Memory B cell (primary cell): Measurements from ENCODE around the gene SMARCA2.

Experiments used
- ATAC-seq: fragments of 150-1000 bp; cut with Tn5 transposase; 2 replicates; pipeline ENCODE4 v1.10.0; 2021; ENCODE audit warnings: low read depth, mild to moderate bottlenecking, moderate library complexity
- DNase-seq, 2 donors: peaks; one replicate each; pipeline ENCODE4 v3.0.0; 2022; ENCODE audit warnings: low spot score in 2 of 2
- H3K27ac Mint-ChIP-seq: one replicate; pipeline ENCODE4 v1.8.0; 2022; ENCODE audit warnings: mild to moderate bottlenecking, moderate library complexity, mixed read lengths
- H3K27me3 Mint-ChIP-seq: one replicate; pipeline ENCODE4 v1.8.0; 2022; ENCODE audit warnings: mixed read lengths
- H3K36me3 Mint-ChIP-seq: one replicate; pipeline ENCODE4 v1.8.0; 2022; ENCODE audit warnings: mild to moderate bottlenecking, mixed read lengths
- H3K4me1 Mint-ChIP-seq: one replicate; pipeline ENCODE4 v1.8.0; 2022; ENCODE audit warnings: mixed read lengths
- H3K4me3 Mint-ChIP-seq: one replicate; pipeline ENCODE4 v1.8.0; 2022; ENCODE audit warnings: mild to moderate bottlenecking, moderate library complexity, mixed read lengths
- H3K9me3 Mint-ChIP-seq: one replicate; pipeline ENCODE4 v1.8.0; 2022; ENCODE audit warnings: mixed read lengths

Gene SMARCA2

GRCh38 chr9:2158766-2159430 is 143.8 kb downstream of the SMARCA2 start:
- peaks cover 37% of the 10 kb centered on the region for H3K4me1 Mint-ChIP-seq
- no peaks in the 10 kb centered on the region for H3K9me3 Mint-ChIP-seq
- H3K4me3 Mint-ChIP-seq = peak overlapping the region; percentile 44
- peak overlapping the region; percentile 89 for H3K27ac Mint-ChIP-seq
- H3K27me3 Mint-ChIP-seq = no peaks in the 10 kb centered on the region
- ATAC-seq = no peak
- no peak for DNase-seq
- H3K36me3 Mint-ChIP-seq = peaks cover 7% of the 10 kb centered on the region

DNA sequence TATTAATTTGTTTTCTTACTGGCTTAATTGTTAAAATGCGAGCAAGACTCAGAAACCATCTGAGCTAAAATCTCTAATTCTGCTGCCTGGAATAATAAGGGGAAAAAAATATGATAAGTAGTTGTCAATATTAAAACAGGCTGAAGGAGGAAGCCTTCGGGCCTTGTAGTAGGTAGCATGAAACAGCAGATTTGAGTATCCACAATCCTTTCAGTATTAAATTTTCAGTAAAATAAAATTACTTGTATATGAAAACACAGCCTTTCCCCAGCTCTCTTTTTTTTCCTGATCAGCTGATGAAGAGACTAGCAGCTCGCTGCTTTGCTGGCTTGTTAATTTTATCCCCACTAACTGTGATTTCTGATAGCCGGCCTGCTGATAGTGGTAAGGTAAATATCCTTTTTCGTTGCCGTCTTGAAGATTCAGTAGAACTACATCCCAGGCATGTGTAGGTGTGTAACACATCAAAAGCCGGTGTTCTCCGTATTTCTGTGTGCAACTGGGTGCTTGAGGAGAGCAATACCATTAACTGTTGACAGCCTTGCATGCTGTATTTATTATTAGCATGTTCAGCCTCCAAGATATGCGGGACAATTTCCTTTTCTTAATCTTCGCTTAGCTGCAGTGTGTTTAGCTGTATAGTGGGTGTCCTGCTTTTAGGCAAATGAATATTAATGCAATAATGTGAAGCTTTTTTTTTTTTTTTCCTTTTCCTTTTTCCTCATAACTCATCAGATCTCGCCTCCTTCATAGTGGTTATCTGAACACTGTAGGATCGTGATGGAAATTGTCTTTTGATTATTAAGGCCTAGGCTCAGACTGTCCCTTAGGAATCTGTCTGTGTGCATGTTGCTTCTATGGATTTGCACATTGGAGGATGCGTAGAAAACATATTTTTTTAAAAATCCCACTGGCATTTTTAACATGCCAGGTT is 144.6 kb downstream of the SMARCA2 start:
- Mint-ChIP-seq H3K36me3 (peaks cover 11% of the 10 kb centered on the region), H3K4me1 (peaks cover 37% of the 10 kb centered on the region), H3K9me3 (no peaks in the 10 kb centered on the region), H3K27ac (peak overlapping the region; percentile 62), H3K27me3 (no peaks in the 10 kb centered on the region), H3K4me3 (peak overlapping the region; percentile 46)
- ATAC-seq (no peak), DNase-seq (no peak)

DNA sequence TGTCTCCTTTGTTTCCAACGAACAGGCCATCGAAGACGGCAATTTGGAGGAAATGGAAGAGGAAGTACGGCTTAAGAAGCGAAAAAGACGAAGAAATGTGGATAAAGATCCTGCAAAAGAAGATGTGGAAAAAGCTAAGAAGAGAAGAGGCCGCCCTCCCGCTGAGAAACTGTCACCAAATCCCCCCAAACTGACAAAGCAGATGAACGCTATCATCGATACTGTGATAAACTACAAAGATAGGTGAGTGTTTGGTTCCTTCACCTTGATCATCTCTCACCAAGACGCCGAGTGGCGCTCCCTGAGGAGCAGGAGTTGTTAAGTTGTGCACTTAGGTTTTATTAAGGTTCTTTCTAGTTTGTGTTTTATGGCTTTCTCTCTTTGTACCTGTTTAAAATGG is 146.5 kb downstream of the SMARCA2 start:
- Mint-ChIP-seq H3K4me3 (no peak overlapping the region), H3K27me3 (no peaks in the 10 kb centered on the region), H3K4me1 (peaks cover 28% of the 10 kb centered on the region), H3K9me3 (no peaks in the 10 kb centered on the region), H3K36me3 (peaks cover 20% of the 10 kb centered on the region), H3K27ac (no peak overlapping the region)
- DNase-seq = no peak
- ATAC-seq = no peak

DNA sequence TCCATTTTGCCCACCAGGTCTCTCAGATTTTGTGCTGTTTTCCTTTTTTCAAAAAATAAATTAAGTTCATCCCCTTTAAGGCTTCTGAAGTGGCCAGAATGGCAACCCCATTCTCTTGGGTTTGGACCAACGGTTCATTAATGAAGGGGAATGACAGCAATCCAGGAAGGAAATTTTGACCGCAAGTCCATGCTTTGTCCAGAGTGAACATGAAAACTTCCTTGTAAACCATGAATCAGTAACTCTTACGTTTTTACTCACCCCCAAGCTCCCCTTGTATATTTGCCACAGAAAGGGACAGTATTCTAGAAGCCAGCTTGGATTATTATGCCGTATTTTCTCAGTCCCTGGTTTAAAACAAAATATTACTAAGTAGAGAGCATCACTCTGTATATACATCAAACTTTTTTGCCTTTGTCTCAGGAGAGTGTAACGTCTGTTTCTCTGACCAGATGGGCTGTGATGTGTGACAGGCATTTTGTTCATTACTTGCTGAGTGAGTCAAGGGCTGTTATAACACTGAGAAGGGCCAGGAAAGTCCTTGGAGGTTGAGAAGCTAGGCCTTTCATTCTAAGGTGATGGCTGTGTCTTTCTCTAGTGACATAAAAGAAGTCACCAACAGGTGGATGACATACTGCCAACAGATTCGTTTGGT is 148.2 kb downstream of the SMARCA2 start:
- H3K27ac Mint-ChIP-seq = no peak overlapping the region
- H3K4me3 Mint-ChIP-seq = no peak overlapping the region
- ATAC-seq = no peak
- no peaks in the 10 kb centered on the region for H3K9me3 Mint-ChIP-seq
- peaks cover 17% of the 10 kb centered on the region for H3K4me1 Mint-ChIP-seq
- no peaks in the 10 kb centered on the region for H3K27me3 Mint-ChIP-seq
- peaks cover 26% of the 10 kb centered on the region for H3K36me3 Mint-ChIP-seq
- DNase-seq = no peak

- ATAC-seq (no peak), DNase-seq (no peak)
- Mint-ChIP-seq H3K9me3 (no peaks in the 10 kb centered on the region), H3K4me3 (no peak overlapping the region), H3K36me3 (peaks cover 31% of the 10 kb centered on the region), H3K27me3 (no peaks in the 10 kb centered on the region), H3K27ac (no peak overlapping the region), H3K4me1 (peaks cover 16% of the 10 kb centered on the region)
Observed at GRCh38 chr9:2164268-2164667, 149.1 kb downstream of the SMARCA2 start.

- ATAC-seq (no peak), DNase-seq (no peak)
- H3K27me3 Mint-ChIP-seq = no peaks in the 10 kb centered on the region
- H3K9me3 Mint-ChIP-seq = no peaks in the 10 kb centered on the region
- no peak overlapping the region for H3K4me3 Mint-ChIP-seq
- peaks cover 11% of the 10 kb centered on the region for H3K4me1 Mint-ChIP-seq
- H3K36me3 Mint-ChIP-seq = peaks cover 38% of the 10 kb centered on the region
- H3K27ac Mint-ChIP-seq = no peak overlapping the region
Observed at GRCh38 chr9:2166203-2166602, 151.1 kb downstream of the SMARCA2 start.

DNA sequence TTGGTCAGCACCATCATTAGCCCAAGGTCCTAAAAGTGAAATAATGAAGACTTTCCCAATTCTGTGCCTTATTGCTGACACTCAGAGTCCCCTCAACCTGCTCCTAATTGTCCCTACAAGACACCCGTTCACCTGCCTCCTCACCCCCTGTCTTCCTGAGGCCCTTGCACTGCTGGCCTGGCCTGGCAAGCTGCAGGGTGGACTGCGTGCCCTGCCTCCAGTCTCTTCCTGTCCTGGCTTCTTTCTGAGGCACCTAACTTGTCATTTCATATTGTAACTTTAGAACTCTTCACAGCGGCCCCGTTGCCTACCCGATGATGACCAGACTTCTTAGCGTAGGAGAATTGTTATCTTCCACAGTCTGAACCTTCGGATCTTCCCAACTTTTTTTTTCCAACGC is 153.9 kb downstream of the SMARCA2 start:
- Mint-ChIP-seq H3K4me3 (no peak overlapping the region), H3K27ac (no peak overlapping the region), H3K4me1 (peaks cover 15% of the 10 kb centered on the region), H3K27me3 (no peaks in the 10 kb centered on the region), H3K36me3 (peaks cover 44% of the 10 kb centered on the region), H3K9me3 (no peaks in the 10 kb centered on the region)
- ATAC-seq = no peak
- DNase-seq = no peak

- no peak for ATAC-seq
- peaks cover 11% of the 10 kb centered on the region for H3K4me1 Mint-ChIP-seq
- H3K27me3 Mint-ChIP-seq = no peaks in the 10 kb centered on the region
- no peak overlapping the region for H3K4me3 Mint-ChIP-seq
- peaks cover 38% of the 10 kb centered on the region for H3K36me3 Mint-ChIP-seq
- no peak for DNase-seq
- no peak overlapping the region for H3K27ac Mint-ChIP-seq
- H3K9me3 Mint-ChIP-seq = no peaks in the 10 kb centered on the region
Observed at GRCh38 chr9:2170722-2171121, 155.6 kb downstream of the SMARCA2 start.

DNA sequence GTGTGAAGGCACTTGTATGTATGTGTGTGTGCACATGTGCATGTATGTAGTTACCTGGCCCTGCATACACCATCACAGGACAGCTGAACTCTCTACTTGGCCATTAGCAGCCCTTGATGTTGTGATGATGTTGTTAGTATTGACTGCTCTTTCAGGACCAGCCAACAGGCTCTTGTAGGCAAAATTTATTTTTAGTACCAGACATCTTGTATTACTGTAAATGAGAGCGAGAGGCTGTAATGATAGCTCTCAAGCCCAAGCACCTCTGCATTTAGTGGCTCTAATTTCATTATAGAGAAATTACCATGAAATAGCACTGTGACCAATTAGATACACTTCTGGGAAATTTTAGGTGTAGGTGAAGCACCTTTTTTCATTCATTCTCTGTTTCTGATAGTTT is 158.0 kb downstream of the SMARCA2 start:
- no peak overlapping the region for H3K4me3 Mint-ChIP-seq
- no peaks in the 10 kb centered on the region for H3K9me3 Mint-ChIP-seq
- ATAC-seq (no peak), DNase-seq (no peak)
- H3K27me3 Mint-ChIP-seq = no peaks in the 10 kb centered on the region
- peaks cover 27% of the 10 kb centered on the region for H3K36me3 Mint-ChIP-seq
- peaks cover 8% of the 10 kb centered on the region for H3K4me1 Mint-ChIP-seq
- H3K27ac Mint-ChIP-seq = no peak overlapping the region

GRCh38 chr9:2173861-2174260 is 158.7 kb downstream of the SMARCA2 start:
- H3K9me3 Mint-ChIP-seq = no peaks in the 10 kb centered on the region
- ATAC-seq = no peak
- DNase-seq = no peak
- H3K27ac Mint-ChIP-seq = no peak overlapping the region
- H3K36me3 Mint-ChIP-seq = peaks cover 25% of the 10 kb centered on the region
- H3K4me3 Mint-ChIP-seq = no peak overlapping the region
- H3K27me3 Mint-ChIP-seq = no peaks in the 10 kb centered on the region
- peaks cover 8% of the 10 kb centered on the region for H3K4me1 Mint-ChIP-seq

GRCh38 chr9:2174306-2174705 is 159.2 kb downstream of the SMARCA2 start:
- H3K9me3 Mint-ChIP-seq = no peaks in the 10 kb centered on the region
- DNase-seq (no peak), ATAC-seq (no peak)
- no peak overlapping the region for H3K27ac Mint-ChIP-seq
- peaks cover 21% of the 10 kb centered on the region for H3K36me3 Mint-ChIP-seq
- no peak overlapping the region for H3K4me3 Mint-ChIP-seq
- H3K27me3 Mint-ChIP-seq = no peaks in the 10 kb centered on the region
- H3K4me1 Mint-ChIP-seq = peaks cover 8% of the 10 kb centered on the region

DNA sequence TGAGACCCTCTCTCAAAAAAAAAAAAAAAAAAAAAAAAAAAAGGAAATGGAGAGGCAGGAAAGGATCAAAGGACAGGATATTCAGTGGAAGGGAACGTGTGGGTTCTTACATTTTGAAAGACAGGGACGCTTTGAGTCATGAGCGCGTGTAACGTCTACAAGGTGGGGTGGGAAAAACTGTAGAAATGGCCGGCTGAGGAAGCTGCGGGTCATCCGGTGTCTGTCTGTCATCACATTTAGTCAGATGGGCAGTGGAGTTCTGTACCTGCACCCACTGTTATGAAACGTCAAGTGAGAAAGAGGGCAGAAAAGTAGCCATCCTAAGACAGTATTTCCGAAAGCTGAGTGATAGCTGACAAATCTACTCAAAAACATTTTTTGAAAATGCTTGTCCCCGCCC is 159.8 kb downstream of the SMARCA2 start:
- no peaks in the 10 kb centered on the region for H3K27me3 Mint-ChIP-seq
- H3K27ac Mint-ChIP-seq = no peak overlapping the region
- peaks cover 19% of the 10 kb centered on the region for H3K36me3 Mint-ChIP-seq

DNA sequence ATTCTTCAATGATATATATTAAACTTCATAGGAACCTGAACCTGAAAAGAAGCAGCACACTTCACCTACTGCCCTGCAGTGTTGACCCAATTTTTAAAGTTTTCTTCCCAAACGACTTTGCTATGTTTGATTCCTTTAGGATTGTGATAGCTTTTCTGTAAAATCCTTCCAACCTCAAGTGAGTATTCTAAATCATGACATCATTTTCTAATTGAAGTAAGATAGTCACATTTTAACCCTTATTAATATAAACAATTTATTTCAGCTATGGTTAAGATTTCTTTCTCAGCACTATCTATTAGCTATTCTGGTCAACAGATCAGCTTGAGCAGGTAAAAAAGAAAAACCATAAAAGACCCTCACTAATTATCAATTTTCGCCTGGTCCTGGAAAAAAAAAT is 162.0 kb downstream of the SMARCA2 start:
- no peak for ATAC-seq
- Mint-ChIP-seq H3K9me3 (no peaks in the 10 kb centered on the region), H3K27me3 (no peaks in the 10 kb centered on the region), H3K27ac (no peak overlapping the region), H3K4me1 (peaks cover 5% of the 10 kb centered on the region), H3K4me3 (no peak overlapping the region), H3K36me3 (peaks cover 11% of the 10 kb centered on the region)
- DNase-seq = no peak

More for the DNA sequence above, 159.8 kb downstream of the SMARCA2 start:
- peaks cover 8% of the 10 kb centered on the region for H3K4me1 Mint-ChIP-seq
- no peak for DNase-seq
- ATAC-seq = no peak
- H3K4me3 Mint-ChIP-seq = no peak overlapping the region
- H3K9me3 Mint-ChIP-seq = no peaks in the 10 kb centered on the region

DNA sequence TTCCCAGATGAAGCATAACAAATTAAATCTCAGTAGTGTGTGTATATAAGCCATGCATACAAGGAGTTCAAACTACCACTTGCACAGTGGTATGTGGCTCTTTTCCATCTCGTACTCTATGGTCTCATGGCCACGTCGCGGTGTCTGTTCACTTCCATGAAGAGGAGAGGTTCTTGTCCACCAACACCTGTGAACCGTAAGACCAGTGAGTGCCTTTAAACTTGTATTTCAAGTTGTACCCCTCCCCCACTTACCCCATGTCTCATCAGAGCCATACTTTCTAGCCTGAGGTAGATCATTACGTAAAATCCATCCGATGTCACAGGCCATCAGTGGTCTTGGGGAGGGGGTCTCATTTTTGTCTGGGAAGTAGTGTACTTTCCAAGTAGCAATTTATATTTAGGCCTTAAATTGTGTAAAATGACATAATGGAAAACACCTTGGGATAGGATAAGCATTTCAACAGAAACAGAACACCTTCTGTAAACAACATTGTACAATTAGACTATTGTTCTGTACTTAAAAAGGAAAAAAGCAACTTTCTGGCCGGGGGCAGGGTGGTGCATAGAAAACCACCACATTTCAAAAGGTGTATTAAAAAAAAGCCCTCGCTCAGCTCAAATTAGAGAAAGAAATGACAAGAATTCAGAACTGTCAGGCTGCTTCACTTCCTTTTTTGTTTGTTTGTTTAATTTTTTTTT is 163.0 kb downstream of the SMARCA2 start:
- no peaks in the 10 kb centered on the region for H3K9me3 Mint-ChIP-seq
- H3K27me3 Mint-ChIP-seq = no peaks in the 10 kb centered on the region
- no peak overlapping the region for H3K27ac Mint-ChIP-seq
- H3K4me3 Mint-ChIP-seq = no peak overlapping the region
- H3K4me1 Mint-ChIP-seq = no peaks in the 10 kb centered on the region
- DNase-seq = no peak
- no peak for ATAC-seq
- H3K36me3 Mint-ChIP-seq = peaks cover 4% of the 10 kb centered on the region
